Ishikawa (cell line): Measurements from ENCODE around the gene TPST2.

Experiments
- CEBPB ChIP-seq: IDR thresholded peaks from 2 replicates; pipeline ENCODE4 v1.6.1; 2012
- CREB1 ChIP-seq: IDR thresholded peaks from 2 replicates; pipeline ENCODE4 v1.6.1; 2012; ENCODE audit warnings: low read depth
- EGR1 ChIP-seq: IDR thresholded peaks from 2 replicates; pipeline ENCODE4 v1.6.1; 2012
- EP300 ChIP-seq: IDR thresholded peaks from 2 replicates; pipeline ENCODE4 v1.6.1; 2012; ENCODE audit warnings: borderline replicate concordance
- FOXM1 ChIP-seq: IDR thresholded peaks from 2 replicates; pipeline ENCODE4 v1.6.1; 2012; ENCODE audit warnings: low read depth, borderline replicate concordance
- MAX ChIP-seq: IDR thresholded peaks from 2 replicates; pipeline ENCODE4 v1.6.1; 2012
- NFIC ChIP-seq: IDR thresholded peaks from 2 replicates; pipeline ENCODE4 v1.6.1; 2012
- RAD21 ChIP-seq: IDR thresholded peaks from 2 replicates; pipeline ENCODE4 v1.6.1; 2012; ENCODE audit warnings: low read depth
- REST ChIP-seq: IDR thresholded peaks from 2 replicates; pipeline ENCODE4 v1.6.1; 2012; ENCODE audit warnings: low read depth, mild to moderate bottlenecking
- TAF1 ChIP-seq: IDR thresholded peaks from 2 replicates; pipeline ENCODE4 v1.6.1; 2012; ENCODE audit warnings: low read depth, mild to moderate bottlenecking
- TCF12 ChIP-seq: IDR thresholded peaks from 2 replicates; pipeline ENCODE4 v1.6.1; 2012; ENCODE audit warnings: low read depth
- TEAD4 ChIP-seq: IDR thresholded peaks from 2 replicates; pipeline ENCODE4 v1.6.1; 2012
- USF1 ChIP-seq: IDR thresholded peaks from 2 replicates; pipeline ENCODE4 v1.6.1; 2012
- YY1 ChIP-seq: IDR thresholded peaks from 2 replicates; pipeline ENCODE4 v1.6.1; 2012; ENCODE audit warnings: low read depth
- ZBTB7A ChIP-seq: IDR thresholded peaks from 2 replicates; pipeline ENCODE4 v1.6.1; 2012; ENCODE audit warnings: low read depth

Gene TPST2

DNA sequence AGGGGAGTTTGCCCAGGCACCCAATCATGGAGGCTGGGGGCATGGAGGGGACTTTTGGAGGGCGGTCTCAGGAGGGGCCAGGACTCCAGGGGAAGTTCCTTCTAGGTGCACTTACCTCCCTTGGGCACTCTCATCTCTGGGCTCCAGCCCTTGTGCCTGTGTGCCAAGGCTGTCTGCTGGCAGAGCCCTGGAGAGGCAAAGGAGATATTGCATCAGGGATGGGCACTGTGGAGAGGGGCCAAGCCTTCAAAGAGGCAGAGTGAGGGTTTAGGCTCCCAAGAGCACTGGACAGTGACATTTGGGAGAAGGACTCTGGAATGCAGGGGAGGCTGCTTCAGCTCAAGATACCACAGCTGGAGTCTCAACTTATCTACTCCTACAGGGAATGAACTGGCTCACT is 45.4 kb downstream of the TPST2 start:
- TF ChIP-seq REST, result no peak
- no peak for TF ChIP-seq USF1
- no peak for TF ChIP-seq CREB1
- TF ChIP-seq RAD21, result no peak
- TF ChIP-seq EGR1, result no peak
- TF ChIP-seq NFIC, result no peak
- no peak for TF ChIP-seq ZBTB7A
- no peak for TF ChIP-seq TCF12

- TF ChIP-seq CEBPB (no peak), FOXM1 (no peak), YY1 (no peak), CREB1 (no peak), USF1 (no peak), ZBTB7A (no peak), RAD21 (no peak), TAF1 (no peak), NFIC (no peak), TEAD4 (no peak), REST (no peak), TCF12 (no peak), MAX (no peak), EGR1 (no peak), EP300 (no peak)
Observed at GRCh38 chr22:26542831-26543230, 47.1 kb downstream of the TPST2 start.

GRCh38 chr22:26541167-26541819 is 48.6 kb downstream of the TPST2 start:
- TF ChIP-seq TAF1 (no peak), CEBPB (no peak), ZBTB7A (no peak), TEAD4 (no peak), FOXM1 (no peak), EGR1 (no peak), CREB1 (no peak), MAX (no peak), RAD21 (no peak), REST (no peak), USF1 (no peak), EP300 (no peak), TCF12 (no peak), NFIC (no peak), YY1 (no peak)

- no peak for TF ChIP-seq FOXM1
- no peak for TF ChIP-seq REST
- TF ChIP-seq RAD21, result no peak
- TF ChIP-seq MAX, result no peak
- no peak for TF ChIP-seq TAF1
- no peak for TF ChIP-seq TCF12
- no peak for TF ChIP-seq EP300
- no peak for TF ChIP-seq TEAD4
- TF ChIP-seq ZBTB7A, result no peak
Observed at GRCh38 chr22:26540119-26540518, 49.8 kb downstream of the TPST2 start.
